ENCODE results near the gene OBSL1.

Gene OBSL1

DNA sequence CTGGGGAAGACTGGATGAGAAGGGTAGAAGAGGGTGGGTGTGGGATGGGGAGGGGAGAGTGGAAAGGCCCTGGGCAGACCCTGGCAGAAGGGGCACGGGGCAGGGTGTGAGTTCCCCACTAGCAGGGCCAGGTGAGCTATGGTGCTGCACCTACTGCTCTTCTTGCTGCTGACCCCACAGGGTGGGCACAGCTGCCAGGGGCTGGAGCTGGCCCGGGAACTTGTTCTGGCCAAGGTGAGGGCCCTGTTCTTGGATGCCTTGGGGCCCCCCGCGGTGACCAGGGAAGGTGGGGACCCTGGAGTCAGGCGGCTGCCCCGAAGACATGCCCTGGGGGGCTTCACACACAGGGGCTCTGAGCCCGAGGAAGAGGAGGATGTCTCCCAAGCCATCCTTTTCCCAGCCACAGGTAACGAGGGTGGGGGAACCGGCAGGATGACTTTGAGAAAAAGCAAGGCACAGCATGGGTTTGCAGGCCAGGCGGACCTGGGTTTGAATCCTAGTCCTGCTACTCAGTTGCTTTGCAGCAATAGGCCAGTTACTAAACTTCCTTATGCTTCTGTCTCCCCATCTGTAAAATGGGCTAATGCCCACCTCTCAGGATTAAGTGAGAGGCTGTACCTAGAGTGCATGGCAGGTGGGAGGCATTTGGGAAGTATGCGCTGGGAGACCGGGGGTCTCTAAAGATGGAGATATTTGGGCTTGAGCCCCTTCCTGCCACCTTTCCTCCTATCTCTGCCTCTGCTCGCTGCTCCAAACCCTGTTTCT is 1.1 kb upstream of the OBSL1 start, which contains the start of gene INHA:
Gene INHA (plus strand): TSS at position 74 of the 765 bp plus-strand sequence. CDS start 65 bp downstream, at position 139.
- TF ChIP-seq EZH2phosphoT487 (IDR thresholded peaks at IDR 0.05; ENCODE audit: borderline replicate concordance, low read length): no peak
- TF ChIP-seq, protein P1, sequence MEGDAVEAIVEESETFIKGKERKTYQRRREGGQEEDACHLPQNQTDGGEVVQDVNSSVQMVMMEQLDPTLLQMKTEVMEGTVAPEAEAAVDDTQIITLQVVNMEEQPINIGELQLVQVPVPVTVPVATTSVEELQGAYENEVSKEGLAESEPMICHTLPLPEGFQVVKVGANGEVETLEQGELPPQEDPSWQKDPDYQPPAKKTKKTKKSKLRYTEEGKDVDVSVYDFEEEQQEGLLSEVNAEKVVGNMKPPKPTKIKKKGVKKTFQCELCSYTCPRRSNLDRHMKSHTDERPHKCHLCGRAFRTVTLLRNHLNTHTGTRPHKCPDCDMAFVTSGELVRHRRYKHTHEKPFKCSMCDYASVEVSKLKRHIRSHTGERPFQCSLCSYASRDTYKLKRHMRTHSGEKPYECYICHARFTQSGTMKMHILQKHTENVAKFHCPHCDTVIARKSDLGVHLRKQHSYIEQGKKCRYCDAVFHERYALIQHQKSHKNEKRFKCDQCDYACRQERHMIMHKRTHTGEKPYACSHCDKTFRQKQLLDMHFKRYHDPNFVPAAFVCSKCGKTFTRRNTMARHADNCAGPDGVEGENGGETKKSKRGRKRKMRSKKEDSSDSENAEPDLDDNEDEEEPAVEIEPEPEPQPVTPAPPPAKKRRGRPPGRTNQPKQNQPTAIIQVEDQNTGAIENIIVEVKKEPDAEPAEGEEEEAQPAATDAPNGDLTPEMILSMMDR (IDR thresholded peaks at IDR 0.05; ENCODE audit: low read depth, low read length, poor library complexity, severe bottlenecking): no peak
- Histone ChIP-seq H3K4me2 (ENCODE audit: low read length) (no peak within 1 kb of the TSS), H3F3A (ENCODE audit: control insufficient read depth, insufficient read depth) (no peaks in the 10 kb centered on the region), H3K9me3 (ENCODE audit: control insufficient read depth, insufficient read depth, low read length) (no peaks in the 10 kb centered on the region), H3K4me3 (ENCODE audit: low read length) (no peak within 1 kb of the TSS), H3K27me3 (ENCODE audit: control insufficient read depth, low read length) (peaks cover 3% of the 10 kb centered on the region; the same call in 1 of the 2 replicates), H3K27ac (ENCODE audit: low read depth, low read length) (no peak within 1 kb of the TSS), H4K20me1 (ENCODE audit: control insufficient read depth, insufficient read depth, low read depth, low read length) (no peaks in the 10 kb centered on the region), H3K36me3 (ENCODE audit: control insufficient read depth, low read length) (no peaks in the 10 kb centered on the region), H3K79me2 (ENCODE audit: control insufficient read depth, low read length) (no peaks in the 10 kb centered on the region), H3K9me2 (replicated peaks; ENCODE audit: control insufficient read depth, low read length) (no peaks in the 10 kb centered on the region), H3K4me1 (ENCODE audit: control insufficient read depth, low read length) (no peaks in the 10 kb centered on the region)

DNA sequence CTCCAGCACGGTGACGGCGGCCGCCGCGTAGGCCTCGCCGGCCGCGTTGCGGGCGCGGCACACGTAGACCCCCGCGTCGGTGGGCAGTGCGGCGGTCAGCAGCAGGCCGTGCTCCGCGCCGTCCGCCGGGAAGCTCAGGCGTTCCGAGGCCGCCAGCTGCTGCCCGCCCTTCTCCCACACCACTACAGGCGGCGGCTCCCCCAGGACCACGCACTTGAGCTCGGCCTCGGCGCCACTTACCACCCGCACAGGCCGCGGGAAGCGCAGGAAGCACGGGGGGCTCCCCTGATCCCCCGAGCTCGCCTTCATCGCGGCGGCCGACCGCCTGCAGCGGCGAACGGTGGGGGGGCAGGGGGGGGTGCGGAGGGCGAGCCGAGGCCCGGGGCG is 422 bp downstream of the OBSL1 start:
- peaks cover under 1% of the 10 kb centered on the region; the same call in 1 of the 2 replicates for H3K27me3 ChIP-seq (ENCODE audit: control insufficient read depth, low read length)
- H3K79me2 ChIP-seq (ENCODE audit: control insufficient read depth, low read length): no peaks in the 10 kb centered on the region
- TF ChIP-seq EZH2phosphoT487 (IDR thresholded peaks at IDR 0.05; ENCODE audit: borderline replicate concordance, low read length): no peak
- TF ChIP-seq, protein P1 (IDR thresholded peaks at IDR 0.05; ENCODE audit: low read depth, low read length, poor library complexity, severe bottlenecking): no peak
- H3K4me3 ChIP-seq (ENCODE audit: low read length): no peak overlapping the region
- no peaks in the 10 kb centered on the region for H3K9me3 ChIP-seq (ENCODE audit: control insufficient read depth, insufficient read depth, low read length)
- no peaks in the 10 kb centered on the region for H3F3A ChIP-seq (ENCODE audit: control insufficient read depth, insufficient read depth)
- no peaks in the 10 kb centered on the region for H3K36me3 ChIP-seq (ENCODE audit: control insufficient read depth, low read length)
- no peak overlapping the region for H3K27ac ChIP-seq (ENCODE audit: low read depth, low read length)
- H3K4me2 ChIP-seq (ENCODE audit: low read length): no peak overlapping the region
- H3K9me2 ChIP-seq (replicated peaks; ENCODE audit: control insufficient read depth, low read length): no peaks in the 10 kb centered on the region
- H3K4me1 ChIP-seq (ENCODE audit: control insufficient read depth, low read length): no peaks in the 10 kb centered on the region
- no peaks in the 10 kb centered on the region for H4K20me1 ChIP-seq (ENCODE audit: control insufficient read depth, insufficient read depth, low read depth, low read length)

DNA sequence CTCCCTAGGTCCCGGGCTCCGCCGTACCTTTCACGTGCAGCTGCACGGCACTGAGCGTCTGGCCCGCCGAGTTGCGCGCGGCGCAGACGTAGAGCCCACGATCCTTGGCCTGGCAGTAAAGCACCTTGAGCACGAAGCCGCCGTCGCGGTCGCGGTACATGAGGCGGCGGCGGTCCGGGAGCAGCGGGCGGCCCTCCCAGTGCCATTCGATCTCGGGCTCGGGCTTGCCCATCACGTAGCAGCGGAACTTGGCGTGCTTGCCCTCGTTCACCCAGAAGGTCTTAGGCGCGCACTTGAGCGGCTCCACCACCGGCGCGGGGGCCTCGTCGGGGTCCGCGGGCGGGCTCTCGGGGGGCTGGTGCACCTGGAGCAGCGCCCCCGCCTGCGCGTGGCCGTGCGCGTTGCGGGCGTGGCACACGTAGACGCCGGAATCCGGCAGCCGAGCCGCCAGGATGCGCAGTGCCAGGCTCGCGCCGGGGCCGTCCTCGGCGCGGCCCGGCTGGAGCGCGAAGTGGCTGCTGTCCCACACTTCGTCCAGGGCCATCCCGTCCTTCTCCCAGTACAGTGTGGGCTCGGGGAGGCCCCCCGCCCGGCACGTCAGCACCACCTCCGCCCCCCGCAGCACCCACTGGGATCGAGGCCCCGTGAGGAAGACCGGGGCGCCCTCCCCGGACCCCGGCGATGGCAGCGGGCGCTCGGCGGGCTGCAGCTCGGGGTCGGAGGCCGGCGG is 980 bp downstream of the OBSL1 start:
- no peaks in the 10 kb centered on the region for H4K20me1 ChIP-seq (ENCODE audit: control insufficient read depth, insufficient read depth, low read depth, low read length)
- no peaks in the 10 kb centered on the region for H3K36me3 ChIP-seq (ENCODE audit: control insufficient read depth, low read length)
- H3K9me2 ChIP-seq (replicated peaks; ENCODE audit: control insufficient read depth, low read length): no peaks in the 10 kb centered on the region
- H3K4me2 ChIP-seq (ENCODE audit: low read length): no peak overlapping the region
- no peaks in the 10 kb centered on the region for H3K79me2 ChIP-seq (ENCODE audit: control insufficient read depth, low read length)
- H3K27ac ChIP-seq (ENCODE audit: low read depth, low read length): no peak overlapping the region
- H3K4me1 ChIP-seq (ENCODE audit: control insufficient read depth, low read length): no peaks in the 10 kb centered on the region
- no peaks in the 10 kb centered on the region for H3K9me3 ChIP-seq (ENCODE audit: control insufficient read depth, insufficient read depth, low read length)
- no peaks in the 10 kb centered on the region for H3F3A ChIP-seq (ENCODE audit: control insufficient read depth, insufficient read depth)
- H3K4me3 ChIP-seq (ENCODE audit: low read length): no peak overlapping the region
- no peak for TF ChIP-seq EZH2phosphoT487 (IDR thresholded peaks at IDR 0.05; ENCODE audit: borderline replicate concordance, low read length)
- TF ChIP-seq, protein P1 (IDR thresholded peaks at IDR 0.05; ENCODE audit: low read depth, low read length, poor library complexity, severe bottlenecking): no peak
- no peaks in the 10 kb centered on the region; the same call in 1 of the 2 replicates for H3K27me3 ChIP-seq (ENCODE audit: control insufficient read depth, low read length)
